Medulla oblongata (tissue), 1 donor: ENCODE results near the gene ABCA7.

ENCODE experiments used
- DNase-seq: peaks from one replicate; pipeline ENCODE4 v3.0.0-alpha.2; 2015; ENCODE audit errors: extremely low spot score

Gene ABCA7

GRCh38 chr19:1070931-1071791 lies 31.3 kb downstream of the ABCA7 start:
- DNase-seq, result no peak

- DNase-seq, result no peak
Observed at GRCh38 chr19:1072371-1073015, 32.6 kb downstream of the ABCA7 start.

GRCh38 chr19:1073063-1073955 lies 33.4 kb downstream of the ABCA7 start:
- DNase-seq, result no peak

GRCh38 chr19:1073956-1074517 lies 34.1 kb downstream of the ABCA7 start:
- no peak for DNase-seq

- no peak for DNase-seq
Observed at GRCh38 chr19:1074544-1075283, 34.8 kb downstream of the ABCA7 start.

GRCh38 chr19:1076046-1076386 lies 36.1 kb downstream of the ABCA7 start:
- no peak for DNase-seq

- DNase-seq, result peak; percentile 63
Observed at GRCh38 chr19:1076951-1077350, 37.0 kb downstream of the ABCA7 start.

GRCh38 chr19:1079566-1080111 lies 39.7 kb downstream of the ABCA7 start:
- no peak for DNase-seq

- no peak for DNase-seq
Observed at GRCh38 chr19:1080360-1081161, 40.7 kb downstream of the ABCA7 start.

GRCh38 chr19:1081301-1082164 lies 41.6 kb downstream of the ABCA7 start:
- no peak for DNase-seq

- no peak for DNase-seq
Observed at GRCh38 chr19:1082165-1082927, 42.4 kb downstream of the ABCA7 start.

- no peak for DNase-seq
Observed at GRCh38 chr19:1082928-1083816, 43.3 kb downstream of the ABCA7 start.

- DNase-seq, result no peak
Observed at GRCh38 chr19:1084024-1084868, 44.3 kb downstream of the ABCA7 start.

GRCh38 chr19:1085053-1085658 lies 45.2 kb downstream of the ABCA7 start:
- no peak for DNase-seq

GRCh38 chr19:1085676-1086442 lies 46.0 kb downstream of the ABCA7 start:
- no peak for DNase-seq
